Spleen (tissue), 7 donors: ENCODE data around the gene TEX14.

Experiments
- CTCF ChIP-seq, 11 experiments: fragments of 200-600 bp in 7 of 11; fragments of 450-650 bp in 4 of 11; sonication (generic) in 4 of 11; IDR thresholded peaks in 8 of 11; conservative IDR thresholded peaks in 3 of 11; 1 replicate in 7 of 11; 2 replicates in 4 of 11; pipeline versions ENCODE4 v1.4.0 to v1.8.0; 2016 to 2021; ENCODE audit warnings: antibody characterized with exemption in 11 of 11, inconsistent platforms in 4 of 11, mild to moderate bottlenecking in 1 of 11
- POLR2A ChIP-seq, 3 donors: fragments of 450-650 bp; IDR thresholded peaks; one replicate each; pipeline ENCODE4 v1.5.1; 2017; ENCODE audit warnings: antibody characterized with exemption in 3 of 3, mild to moderate bottlenecking in 1 of 3
- donor health status: DM: no; HTN: no; CAD: no; lungs with moderate emphysema.
- donor health status: DM: no; HTN: no; CAD: no.
- donor health status: DM: no; HTN: no; CAD: no.

GRCh38 chr17:58536542-58536941 lies 155.3 kb downstream of the TEX14 start:
- TF ChIP-seq CTCF (IDR thresholded peaks at IDR 0.05 in 8 of 11, conservative IDR thresholded peaks at IDR 0.05 in 3 of 11) (no peak), POLR2A (IDR thresholded peaks at IDR 0.05) (no peak)
